HTR-8/SVneo (cell line): Measurements from ENCODE around the gene MAPK11.

Experiments
- DNase-seq: peaks from one replicate; pipeline ENCODE4 v3.0.0; 2011; ENCODE audit warnings: low spot score, mixed read lengths; ENCODE audit not compliant: insufficient read length
- FAIRE-seq: peaks from 2 replicates; lab custom pipeline; 2011; peaks lifted over from hg19 to GRCh38; lab: Jason Lieb, UNC

The MAPK11 gene

DNA sequence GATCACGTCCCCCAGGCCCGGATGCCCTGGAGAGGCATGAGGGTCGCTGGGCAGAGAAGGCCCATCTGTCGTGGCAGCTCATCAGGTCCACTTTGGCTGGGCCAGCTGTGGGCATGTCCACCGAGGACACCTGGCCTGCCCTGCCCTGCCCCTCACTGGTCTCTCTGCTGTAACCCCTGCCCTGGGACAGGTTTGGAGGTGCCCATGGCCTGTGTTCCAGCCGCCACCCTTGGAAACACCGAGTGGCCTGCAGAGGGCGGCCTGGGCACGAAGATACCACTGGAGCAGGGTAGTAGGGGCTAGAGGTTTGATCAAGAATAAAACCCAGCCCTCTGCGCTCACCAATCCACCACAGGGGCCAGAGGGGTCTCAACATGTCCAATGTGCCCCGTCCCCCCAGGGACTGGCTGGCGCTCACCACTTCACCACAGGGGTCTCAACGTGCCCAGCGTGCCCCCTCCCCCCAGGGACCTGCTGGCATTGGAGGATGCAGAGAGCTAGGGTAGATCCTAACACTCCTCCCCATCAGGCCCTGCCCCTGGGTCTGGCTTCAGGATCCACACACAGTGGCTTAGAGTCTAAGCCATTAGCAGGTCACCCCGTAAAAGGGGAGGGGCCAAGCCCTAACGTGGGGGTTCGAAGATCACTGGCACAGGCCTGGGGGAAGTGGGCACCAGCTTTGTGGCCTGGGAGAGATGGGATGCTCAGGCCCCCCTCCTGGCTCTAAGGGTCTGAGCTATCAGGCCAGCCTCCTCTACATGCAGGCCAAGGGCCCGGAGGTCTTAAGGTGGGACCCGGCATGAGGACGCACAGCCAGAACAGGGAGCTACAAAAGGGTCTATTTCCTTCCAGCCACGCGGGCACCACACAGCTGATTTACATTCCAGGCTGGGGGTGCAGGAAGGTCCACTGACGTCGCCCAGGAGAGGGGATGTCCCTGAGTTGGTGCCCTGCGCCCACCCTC is 17.8 kb downstream of the MAPK11 start:
- peak; percentile 86 for FAIRE-seq
- DNase-seq: no peak

DNA sequence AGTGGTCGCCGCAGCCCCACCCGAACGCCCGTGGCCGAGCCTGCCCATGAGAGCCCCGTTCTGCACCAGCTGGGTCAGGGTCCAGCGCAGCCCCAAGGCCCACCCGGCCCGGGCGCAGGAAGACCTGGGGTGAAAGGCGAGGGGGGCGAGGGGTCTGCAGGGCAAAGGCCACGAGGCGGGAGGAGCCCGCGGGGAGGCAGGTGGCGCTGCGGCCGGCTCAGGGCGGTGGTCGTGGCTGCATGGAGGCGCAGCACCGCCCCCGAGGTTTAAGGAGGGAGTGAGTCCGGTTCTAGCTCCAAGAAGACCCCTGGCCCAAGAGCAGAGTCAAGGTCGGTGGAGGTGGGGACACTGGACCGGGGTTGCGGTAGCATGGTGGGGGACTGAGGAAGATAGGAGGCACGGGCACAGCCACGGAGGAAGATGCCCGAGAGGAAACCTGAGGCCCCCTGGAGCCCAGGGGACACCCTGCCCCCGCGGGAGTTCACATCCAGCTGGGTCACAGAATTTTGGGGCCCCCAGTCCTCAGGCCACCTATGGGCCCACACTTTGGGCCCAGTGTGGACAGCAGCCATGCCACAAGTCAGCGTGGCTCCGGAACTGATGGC is 18.6 kb downstream of the MAPK11 start:
- FAIRE-seq: no peak
- no peak for DNase-seq

DNA sequence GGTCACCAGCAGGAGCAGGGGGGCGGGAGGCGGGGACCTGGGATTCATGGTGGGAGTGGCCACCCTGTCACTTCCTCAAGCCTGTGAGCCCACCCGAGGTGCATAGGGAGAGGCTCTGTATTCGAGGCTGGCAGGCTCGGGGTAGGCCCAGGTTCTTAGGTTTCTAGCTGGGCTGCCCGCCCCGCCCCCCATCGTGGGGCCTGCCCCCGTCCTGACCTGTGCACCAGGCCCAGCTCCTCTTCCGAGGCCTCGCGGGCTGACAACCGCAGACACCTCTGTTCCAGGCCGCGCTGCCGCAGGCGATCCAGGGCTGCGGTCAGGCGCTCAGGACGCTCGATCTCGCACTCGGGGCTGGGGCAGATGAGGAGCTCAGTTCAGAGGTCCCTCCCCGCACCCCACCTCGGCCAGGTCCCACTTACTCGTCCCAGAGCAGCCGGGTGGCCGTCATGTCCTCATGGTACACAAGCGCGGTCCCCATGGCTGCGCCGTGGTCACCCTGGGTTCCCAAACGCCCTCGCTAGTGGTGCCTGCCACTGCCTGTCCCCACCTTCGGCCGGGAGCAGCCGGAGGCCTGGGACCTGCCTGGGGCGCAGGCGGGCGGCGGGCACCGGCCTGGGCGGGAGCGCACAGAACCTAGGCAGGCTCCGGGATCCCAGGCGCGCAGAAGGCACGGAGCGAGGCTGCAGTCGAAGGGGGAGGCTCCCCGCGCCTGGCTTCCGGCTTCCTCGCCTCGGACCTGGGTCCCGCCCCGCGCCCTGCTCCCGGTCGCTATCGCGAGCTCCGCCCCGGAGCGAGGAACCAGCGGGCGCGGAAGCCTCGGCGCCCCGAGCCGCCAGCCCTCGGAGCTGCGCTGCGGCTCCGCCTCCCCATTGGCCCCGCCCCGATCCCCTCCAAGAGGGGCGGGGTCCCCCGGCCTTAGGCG is 19.4 kb downstream of the MAPK11 start, which contains the start of gene HDAC10:
Gene HDAC10 (minus strand): TSS at position 711 of the 922 bp plus-strand sequence. CDS start 233 bp downstream, at position 478.
- FAIRE-seq: peak; percentile 72
- no peak for DNase-seq

GRCh38 chr22:50250249-50250554 is 20.0 kb downstream of the MAPK11 start:
- no peak for DNase-seq
- no peak for FAIRE-seq

GRCh38 chr22:50249341-50250248 is 20.6 kb downstream of the MAPK11 start:
- FAIRE-seq (no peak), DNase-seq (no peak)

DNA sequence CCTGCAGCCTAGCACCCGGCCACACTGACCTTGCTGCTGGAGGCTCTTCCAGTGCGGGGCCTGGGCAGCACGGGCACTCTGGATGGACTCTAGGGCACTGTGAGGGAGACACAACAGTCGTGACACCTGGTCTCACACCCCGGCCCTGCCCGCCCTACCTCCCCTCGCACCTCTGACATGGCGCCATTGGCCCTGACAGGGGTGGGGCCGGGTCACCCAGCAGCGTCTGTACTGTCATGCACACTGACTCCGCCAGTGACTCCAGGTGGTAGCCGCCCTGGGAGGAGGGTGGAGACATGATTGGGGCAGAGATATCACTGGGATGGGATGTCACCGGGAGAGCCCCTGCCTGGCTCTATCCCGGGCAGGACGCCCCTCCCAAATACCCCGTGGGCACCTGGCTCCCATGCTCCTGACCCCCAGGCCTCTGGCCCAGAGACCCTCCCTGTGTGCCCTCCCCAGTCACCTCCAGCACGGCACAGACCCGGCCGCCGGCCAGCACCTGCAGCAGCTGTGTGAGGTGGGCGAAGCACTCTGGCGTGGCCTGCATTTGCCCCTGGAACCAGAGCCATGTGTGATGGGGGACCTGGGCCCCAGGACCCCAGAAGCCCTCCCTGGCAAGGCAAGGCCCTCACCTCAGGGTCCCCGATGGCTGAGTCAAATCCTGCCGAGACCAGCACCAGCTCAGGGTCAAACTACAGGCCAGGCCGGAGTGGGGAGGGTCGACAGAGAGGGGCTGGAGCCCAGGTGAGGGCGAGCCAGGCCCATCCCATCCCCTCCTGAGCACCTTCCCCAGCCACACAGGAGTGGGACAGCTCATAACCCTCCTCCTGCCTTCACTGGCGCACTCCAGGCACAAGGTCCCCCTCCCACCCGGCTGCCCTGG is 21.7 kb downstream of the MAPK11 start:
- FAIRE-seq: no peak

GRCh38 chr22:50247748-50248147 is 22.4 kb downstream of the MAPK11 start:
- DNase-seq (no peak), FAIRE-seq (no peak)

More for the DNA sequence above, 21.7 kb downstream of the MAPK11 start:
- DNase-seq: no peak

DNA sequence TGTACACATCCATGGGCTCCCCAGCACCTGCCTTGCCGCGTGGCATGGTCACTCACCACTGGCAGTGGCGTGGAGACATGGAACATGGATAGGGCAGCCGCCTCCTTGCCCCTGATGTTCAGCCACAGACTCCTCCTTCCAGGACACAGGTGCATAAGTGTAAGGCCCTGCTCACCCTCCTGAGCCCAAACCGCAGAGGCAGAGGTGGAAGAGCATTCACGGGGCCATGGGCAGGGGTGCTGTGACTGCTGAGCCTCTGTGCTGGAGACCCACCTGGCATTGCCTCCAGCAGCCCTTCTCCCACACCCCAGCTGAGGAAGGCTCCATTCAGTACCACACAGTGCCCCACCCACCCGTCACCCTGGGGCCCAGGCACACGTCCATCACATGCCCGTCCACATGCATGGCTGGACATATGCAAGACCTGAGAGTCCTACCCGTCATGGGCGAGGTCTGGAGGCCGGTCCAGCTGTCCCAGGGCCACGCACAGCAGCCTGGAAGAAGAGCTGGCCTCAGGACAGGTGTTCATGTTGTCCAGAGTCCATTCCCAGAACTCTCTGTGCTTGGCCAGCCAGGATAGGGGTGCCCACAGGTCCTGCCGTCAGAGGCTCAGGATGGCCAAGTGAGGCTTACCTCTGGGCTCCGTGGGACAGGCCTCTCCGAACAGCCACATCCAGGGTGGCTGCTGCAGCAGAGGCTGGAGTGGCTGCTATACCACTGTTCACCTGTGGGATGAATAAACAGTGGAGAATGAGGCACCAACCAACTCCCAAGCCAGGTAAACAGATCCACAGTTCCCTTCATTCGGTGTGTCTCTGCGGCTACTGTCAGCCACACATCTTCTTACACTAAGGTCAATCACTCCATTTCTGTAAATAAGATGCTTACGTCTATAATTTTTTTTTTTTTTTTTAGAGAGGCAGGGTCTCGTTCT is 23.7 kb downstream of the MAPK11 start:
- DNase-seq (no peak), FAIRE-seq (no peak)

- no peak for FAIRE-seq
- no peak for DNase-seq
Observed at GRCh38 chr22:50245214-50246072, 24.7 kb downstream of the MAPK11 start.

DNA sequence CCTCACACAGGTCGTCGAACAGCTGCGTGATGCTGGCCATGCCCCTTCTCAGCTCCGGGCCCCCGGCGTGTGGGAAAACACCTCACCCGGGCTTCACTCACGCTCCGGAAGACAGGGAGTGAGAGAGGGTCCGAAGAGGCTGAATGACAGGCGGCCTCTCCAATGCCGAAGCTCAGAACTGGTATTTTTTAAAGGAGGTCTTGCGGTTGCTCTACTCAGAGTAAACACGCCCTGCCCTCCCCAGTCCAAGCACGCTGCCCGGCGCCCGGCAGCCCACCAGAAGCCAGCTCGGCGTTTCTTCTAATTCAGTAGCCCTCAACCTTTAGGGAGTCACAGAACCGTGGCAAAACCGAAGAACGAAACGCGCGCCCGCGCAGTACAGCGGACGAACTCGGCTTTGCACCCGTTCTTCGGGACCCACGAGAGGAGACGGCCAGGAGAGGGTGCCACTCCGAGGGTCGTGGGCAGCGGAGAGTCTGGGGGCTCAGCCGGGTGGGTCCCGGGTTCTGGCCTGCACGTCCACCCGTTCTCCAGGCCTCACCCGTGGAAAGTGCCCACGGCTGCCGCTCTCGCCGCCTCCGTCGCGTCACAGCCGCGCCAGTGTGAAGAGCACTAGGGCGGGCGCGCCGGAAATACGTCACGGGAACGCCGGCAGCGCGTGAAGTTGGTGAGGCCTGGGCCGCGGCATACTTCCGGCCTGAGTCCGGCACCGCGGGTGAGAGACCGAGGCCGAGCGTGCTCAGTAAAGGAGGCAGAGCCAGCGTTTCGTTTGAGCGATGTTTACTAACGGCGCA is 25.6 kb downstream of the MAPK11 start, which contains the start of gene TUBGCP6:
Gene TUBGCP6 (minus strand): TSS at position 604 of the 794 bp plus-strand sequence. CDS start 564 bp downstream, at position 40.
- DNase-seq (peak; percentile 91), FAIRE-seq (peak; percentile 86)

- FAIRE-seq: no peak
- no peak for DNase-seq
Observed at GRCh38 chr22:50243685-50244419, 26.3 kb downstream of the MAPK11 start.

GRCh38 chr22:50242406-50242949 is 27.7 kb downstream of the MAPK11 start:
- DNase-seq: no peak
- no peak for FAIRE-seq

- DNase-seq (no peak), FAIRE-seq (no peak)
Observed at GRCh38 chr22:50238755-50239154, 31.4 kb downstream of the MAPK11 start.

DNA sequence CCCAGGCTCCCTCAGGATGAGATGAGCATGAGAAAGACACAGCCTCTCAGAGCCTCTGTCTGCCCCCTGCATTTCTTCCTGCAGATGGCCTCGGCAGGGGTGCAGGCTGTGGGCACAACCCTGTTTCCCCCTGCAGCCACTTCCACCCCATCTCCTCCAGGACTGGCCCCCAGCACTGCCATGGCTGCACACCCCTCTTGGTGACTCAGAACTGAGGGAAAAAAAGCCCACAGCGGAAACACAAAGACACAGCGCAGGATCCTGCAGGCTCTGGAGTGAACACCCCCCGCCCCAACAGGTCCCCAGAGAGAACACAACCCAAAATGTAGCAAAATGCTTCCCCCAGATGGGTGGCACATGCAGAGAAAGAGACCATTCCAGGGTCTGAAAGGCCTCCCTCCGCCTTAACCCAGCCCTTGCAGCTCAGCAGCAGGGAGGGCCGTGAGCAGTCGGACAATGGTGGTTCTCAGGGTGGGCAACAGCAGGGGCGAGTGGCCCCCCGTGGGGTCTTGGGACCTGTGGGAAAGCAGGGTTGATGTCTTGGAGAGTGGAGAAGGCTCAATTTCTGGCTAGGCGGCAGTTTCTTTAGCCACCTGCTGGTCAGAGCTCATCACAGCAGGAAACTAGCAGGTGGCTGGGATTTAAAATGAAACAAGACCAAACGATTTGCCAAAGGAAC is 33.3 kb downstream of the MAPK11 start:
- FAIRE-seq (no peak), DNase-seq (no peak)
